ENCODE measurements around the gene AATK. TPM values are rescaled to one million over a fixed set of nuclear protein-coding genes. Genes with fewer than 3 reads are reported as not detected.

The AATK gene
- total and polyA plus RNA-seq, 2 of the 4 experiments (the other 2 are of a cell fraction) = under 0.01 to 0.21 TPM

- WGBS, 2 experiments (ENCODE audit: extremely low coverage in 2 of 2, insufficient read length in 1 of 2) = 63% methylated on average over 5 of the region's 8 CpGs; no CpG with 5 or more reads in 1 of the 2 experiments
- DNase-seq (no peak), ATAC-seq (ENCODE audit: low read depth) (no peak)
- dilution Hi-C loops (cut with HindIII; ENCODE audit: low sequenced_read_pairs, unreplicated experiment) = no loop called here
- no peak for TF ChIP-seq FOS (IDR thresholded peaks at IDR 0.05; ENCODE audit: low read depth, low read length)
- no peak for TF ChIP-seq MAZ (IDR thresholded peaks at IDR 0.05; ENCODE audit: borderline replicate concordance, low read depth, low read length)
- no peak for TF ChIP-seq NFE2L2 (IDR thresholded peaks at IDR 0.05; ENCODE audit: low read depth, low read length)
- no peak for TF ChIP-seq CEBPB (IDR thresholded peaks at IDR 0.05; ENCODE audit: low read depth, low read length)
- TF ChIP-seq RCOR1 (IDR thresholded peaks at IDR 0.05; ENCODE audit: insufficient replicate concordance, low read length) = no peak
- TF ChIP-seq, protein P1, sequence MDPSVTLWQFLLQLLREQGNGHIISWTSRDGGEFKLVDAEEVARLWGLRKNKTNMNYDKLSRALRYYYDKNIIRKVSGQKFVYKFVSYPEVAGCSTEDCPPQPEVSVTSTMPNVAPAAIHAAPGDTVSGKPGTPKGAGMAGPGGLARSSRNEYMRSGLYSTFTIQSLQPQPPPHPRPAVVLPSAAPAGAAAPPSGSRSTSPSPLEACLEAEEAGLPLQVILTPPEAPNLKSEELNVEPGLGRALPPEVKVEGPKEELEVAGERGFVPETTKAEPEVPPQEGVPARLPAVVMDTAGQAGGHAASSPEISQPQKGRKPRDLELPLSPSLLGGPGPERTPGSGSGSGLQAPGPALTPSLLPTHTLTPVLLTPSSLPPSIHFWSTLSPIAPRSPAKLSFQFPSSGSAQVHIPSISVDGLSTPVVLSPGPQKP (IDR thresholded peaks at IDR 0.05; ENCODE audit: borderline replicate concordance, low read depth, low read length) = no peak
- TF ChIP-seq RFX5 (IDR thresholded peaks at IDR 0.05; ENCODE audit: low read depth, low read length) = no peak
- TF ChIP-seq RAD21 (IDR thresholded peaks at IDR 0.05; ENCODE audit: low read length) = no peak
- TF ChIP-seq BHLHE40 (IDR thresholded peaks at IDR 0.05; ENCODE audit: low read depth, low read length) = no peak
- no peak for TF ChIP-seq MAFK (IDR thresholded peaks at IDR 0.05; ENCODE audit: low read depth, low read length)
- no peak for TF ChIP-seq CHD1 (IDR thresholded peaks at IDR 0.05; ENCODE audit: low read depth, low read length)
- TF ChIP-seq, protein P2, sequence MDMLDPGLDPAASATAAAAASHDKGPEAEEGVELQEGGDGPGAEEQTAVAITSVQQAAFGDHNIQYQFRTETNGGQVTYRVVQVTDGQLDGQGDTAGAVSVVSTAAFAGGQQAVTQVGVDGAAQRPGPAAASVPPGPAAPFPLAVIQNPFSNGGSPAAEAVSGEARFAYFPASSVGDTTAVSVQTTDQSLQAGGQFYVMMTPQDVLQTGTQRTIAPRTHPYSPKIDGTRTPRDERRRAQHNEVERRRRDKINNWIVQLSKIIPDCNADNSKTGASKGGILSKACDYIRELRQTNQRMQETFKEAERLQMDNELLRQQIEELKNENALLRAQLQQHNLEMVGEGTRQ (IDR thresholded peaks at IDR 0.05; ENCODE audit: low read depth, low read length) = no peak
- Histone ChIP-seq H4K8ac (ENCODE audit: low read depth in 2 of 2, low read length in 2 of 2) (no peak overlapping the region), H4K91ac (ENCODE audit: insufficient read depth, low read depth, low read length) (no peak overlapping the region), H3K79me1 (ENCODE audit: low read depth in 1 of 2, low read length in 2 of 2) (peaks cover 0 to 4% of the 10 kb centered on the region in 2 experiments; a peak in 1 of 4 replicates), H3K23ac (ENCODE audit: low read depth, low read length) (no peak overlapping the region), H2AK5ac (ENCODE audit: low read depth, low read length) (no peak overlapping the region), H3K9me3 (ENCODE audit: control insufficient read depth, insufficient read depth, low read length) (no peaks in the 10 kb centered on the region), H3K4me2 (ENCODE audit: low read depth, low read length) (no peak overlapping the region), H3K4ac (ENCODE audit: low read depth, low read length) (no peak overlapping the region), H3K36me3 (ENCODE audit: control insufficient read depth, insufficient read depth, low read length) (peaks cover 9% of the 10 kb centered on the region; the same call in 1 of the 2 replicates), H3K27me3 (ENCODE audit: control insufficient read depth, insufficient read depth, low read length) (no peaks in the 10 kb centered on the region), H4K5ac (ENCODE audit: low read depth, low read length) (no peak overlapping the region), H3K27ac (ENCODE audit: insufficient read depth, low read length) (no peak overlapping the region), H3K14ac (replicated peaks; ENCODE audit: low read depth, low read length) (no peak overlapping the region), H4K20me1 (ENCODE audit: insufficient read depth, low read length) (0 out of 2 replicates have a peak, but pooled peaks cover 4% of the 10 kb centered on the region), H3K4me1 (ENCODE audit: control insufficient read depth, insufficient read depth, low read length) (no peaks in the 10 kb centered on the region), H3K4me3 (ENCODE audit: insufficient read depth, low read depth, low read length) (no peak overlapping the region), H3K18ac (ENCODE audit: low read depth, low read length) (no peak overlapping the region), H3K56ac (ENCODE audit: extremely low read depth, insufficient read depth, low read length) (no peak overlapping the region), H2BK5ac (ENCODE audit: low read depth, low read length, poor library complexity, severe bottlenecking) (no peak overlapping the region), H2AK9ac (replicated peaks; ENCODE audit: low read depth, low read length, poor library complexity) (no peak overlapping the region), H2BK120ac (ENCODE audit: low read depth, low read length) (no peak overlapping the region), H3K9ac (ENCODE audit: low read depth, low read length) (no peak overlapping the region), H2BK15ac (ENCODE audit: low read depth, low read length) (no peak overlapping the region), H3K9me1 (ENCODE audit: insufficient read depth, low read length) (peaks cover 8% of the 10 kb centered on the region), H2BK20ac (ENCODE audit: low read depth, low read length) (no peak overlapping the region), H2AFZ (replicated peaks; ENCODE audit: low read length, poor library complexity) (no peak overlapping the region)
- BruUV-seq (replicated peaks) = no TSS peak
- intact Hi-C loops (cut with micrococcal nuclease) = no loop called here
- ChIA-PET POLR2A (ENCODE audit: unreplicated experiment) (no interaction called here), CTCF (no interaction called here)
- in situ Hi-C loops (cut with MboI; ENCODE audit: low sequenced_read_pairs) = no loop called here
Observed at GRCh38 chr17:81074875-81075274, 91.1 kb downstream of the AATK start.

Measured in IMR-90 (cell line).